Measurements from ENCODE around the gene METTL26. TPM values are rescaled to one million over a fixed set of nuclear protein-coding genes. Genes with fewer than 3 reads are reported as not detected.
A peak's percentile ranks its signal among the peaks of the same experiment; 100 is the strongest.

The METTL26 gene
- total and polyA plus RNA-seq, 9 of the 15 experiments (the other 6 are each of a cell fraction or from before 2014, with no cell fraction given), result 7.3 to 262 (median 80.9) TPM

DNA sequence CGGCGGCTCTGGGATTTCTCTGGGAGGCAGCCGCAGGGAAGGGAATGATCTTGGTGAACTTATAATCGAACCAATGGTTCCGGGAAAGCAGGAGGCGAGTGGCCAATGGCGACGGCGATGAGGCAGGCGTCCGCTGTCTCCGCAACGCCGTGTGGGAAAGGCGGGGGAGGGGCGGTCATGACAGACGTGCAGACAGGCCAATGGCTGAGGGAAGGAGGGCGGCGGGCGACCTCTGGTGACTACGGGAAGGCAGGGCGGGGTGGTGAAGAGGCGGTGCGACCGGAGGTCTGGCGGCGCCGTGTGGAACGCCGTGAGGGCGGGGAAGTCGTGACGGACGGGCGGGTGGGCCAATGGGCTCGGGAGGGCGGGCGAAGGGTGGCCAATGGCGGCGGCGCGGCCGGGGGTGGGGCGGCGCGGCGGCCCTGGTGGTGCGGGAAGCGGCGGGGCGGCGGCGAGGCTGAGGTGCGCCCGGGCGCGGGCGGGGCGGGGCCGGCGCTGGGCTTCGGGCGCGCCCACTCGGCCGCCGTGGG lies 46.4 kb downstream of the METTL26 start, which contains the start of gene RAB40C (continued):
- TF ChIP-seq SP2 (IDR thresholded peaks at IDR 0.05; ENCODE audit: extremely low read depth, low read depth, low read length, poor library complexity, severe bottlenecking), result peak; percentile 80
- peak; percentile 71 for TF ChIP-seq ATF1 (CRISPR knock-in tag; IDR thresholded peaks at IDR 0.05)
- peak; percentile 57 for TF ChIP-seq ATF1 (tag; IDR thresholded peaks at IDR 0.05)
- TF ChIP-seq TAF9B (IDR thresholded peaks at IDR 0.05; ENCODE audit: partially characterized antibody), result no peak
- 0 out of 2 replicates have a peak, but pooled peaks have one; percentile 30 for TF ChIP-seq MYC (IDR thresholded peaks at IDR 0.05; ENCODE audit: low read depth, low read length)
- 0 out of 2 replicates have a peak, but pooled peaks have one; percentile 10 for TF ChIP-seq MYC (CRISPR knock-in tag; IDR thresholded peaks at IDR 0.05; ENCODE audit: borderline replicate concordance, low read depth)
- peak; percentile 92 for TF ChIP-seq NFYB (IDR thresholded peaks at IDR 0.05; ENCODE audit: extremely low read depth, insufficient read length)
- TF ChIP-seq TBL1XR1 (IDR thresholded peaks at IDR 0.05; ENCODE audit: low read length in 2 of 2), result 0 out of 4 replicates have a peak, but pooled peaks of 1 of the 2 experiments have one; percentile 15
- TF ChIP-seq PTBP1 (IDR thresholded peaks at IDR 0.05; ENCODE audit: low read depth, low read length), result no peak
- no peak for TF ChIP-seq BACH1 (tag; IDR thresholded peaks at IDR 0.05)
- TF ChIP-seq ILF3 (IDR thresholded peaks at IDR 0.05; ENCODE audit: borderline replicate concordance), result no peak
- TF ChIP-seq CXXC5 (CRISPR knock-in tag; IDR thresholded peaks at IDR 0.05), result peak; percentile 89
- TF ChIP-seq POU5F1 (IDR thresholded peaks at IDR 0.05; ENCODE audit: borderline replicate concordance, low read depth, low read length, partially characterized antibody), result no peak
- TF ChIP-seq, protein P1, sequence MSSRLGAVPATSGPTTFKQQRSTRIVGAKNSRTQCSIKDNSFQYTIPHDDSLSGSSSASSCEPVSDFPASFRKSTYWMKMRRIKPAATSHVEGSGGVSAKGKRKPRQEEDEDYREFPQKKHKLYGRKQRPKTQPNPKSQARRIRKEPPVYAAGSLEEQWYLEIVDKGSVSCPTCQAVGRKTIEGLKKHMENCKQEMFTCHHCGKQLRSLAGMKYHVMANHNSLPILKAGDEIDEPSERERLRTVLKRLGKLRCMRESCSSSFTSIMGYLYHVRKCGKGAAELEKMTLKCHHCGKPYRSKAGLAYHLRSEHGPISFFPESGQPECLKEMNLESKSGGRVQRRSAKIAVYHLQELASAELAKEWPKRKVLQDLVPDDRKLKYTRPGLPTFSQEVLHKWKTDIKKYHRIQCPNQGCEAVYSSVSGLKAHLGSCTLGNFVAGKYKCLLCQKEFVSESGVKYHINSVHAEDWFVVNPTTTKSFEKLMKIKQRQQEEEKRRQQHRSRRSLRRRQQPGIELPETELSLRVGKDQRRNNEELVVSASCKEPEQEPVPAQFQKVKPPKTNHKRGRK (tag; IDR thresholded peaks at IDR 0.05), result no peak
- TF ChIP-seq RBM25 (IDR thresholded peaks at IDR 0.05; ENCODE audit: low read depth, low read length, severe bottlenecking), result peak; percentile 98
- TF ChIP-seq POLR2A (conservative IDR thresholded peaks at IDR 0.05), result peak; percentile 55; the same call in 1 of the 2 replicates
- peak; percentile 19 for TF ChIP-seq POLR2B (IDR thresholded peaks at IDR 0.05; ENCODE audit: low read depth, partially characterized antibody)
- TF ChIP-seq HNRNPLL (IDR thresholded peaks at IDR 0.05; ENCODE audit: low read depth, low read length, poor library complexity, severe bottlenecking), result peak; percentile 83
- no peak for TF ChIP-seq ZNF780A (CRISPR knock-in tag; IDR thresholded peaks at IDR 0.05)
- TF ChIP-seq, protein P2, sequence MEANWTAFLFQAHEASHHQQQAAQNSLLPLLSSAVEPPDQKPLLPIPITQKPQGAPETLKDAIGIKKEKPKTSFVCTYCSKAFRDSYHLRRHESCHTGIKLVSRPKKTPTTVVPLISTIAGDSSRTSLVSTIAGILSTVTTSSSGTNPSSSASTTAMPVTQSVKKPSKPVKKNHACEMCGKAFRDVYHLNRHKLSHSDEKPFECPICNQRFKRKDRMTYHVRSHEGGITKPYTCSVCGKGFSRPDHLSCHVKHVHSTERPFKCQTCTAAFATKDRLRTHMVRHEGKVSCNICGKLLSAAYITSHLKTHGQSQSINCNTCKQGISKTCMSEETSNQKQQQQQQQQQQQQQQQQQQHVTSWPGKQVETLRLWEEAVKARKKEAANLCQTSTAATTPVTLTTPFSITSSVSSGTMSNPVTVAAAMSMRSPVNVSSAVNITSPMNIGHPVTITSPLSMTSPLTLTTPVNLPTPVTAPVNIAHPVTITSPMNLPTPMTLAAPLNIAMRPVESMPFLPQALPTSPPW (CRISPR knock-in tag; IDR thresholded peaks at IDR 0.05), result peak; percentile 88
- TF ChIP-seq JUNB (CRISPR knock-in tag; conservative IDR thresholded peaks at IDR 0.05), result no peak
- peak; percentile 60 for TF ChIP-seq BHLHE40 (IDR thresholded peaks at IDR 0.05; ENCODE audit: low read length)
- TF ChIP-seq CSDE1 (IDR thresholded peaks at IDR 0.05), result no peak
- peak; percentile 93 for TF ChIP-seq EGR1 (conservative IDR thresholded peaks at IDR 0.05)
- peak; percentile 38; the same call in 1 of the 2 replicates for TF ChIP-seq TOE1 (IDR thresholded peaks at IDR 0.05; ENCODE audit: borderline replicate concordance)
- no peak for TF ChIP-seq TOE1 (CRISPR knock-in tag; IDR thresholded peaks at IDR 0.05; ENCODE audit: borderline replicate concordance, low read depth)
